Mucosa of descending colon (tissue), 3 donors: ENCODE measurements around the gene SPATS2. TPM values are rescaled to one million over a fixed set of nuclear protein-coding genes. Genes with fewer than 3 reads are reported as not detected.

Source experiments
- ATAC-seq: fragments of 200-7000 bp; cut with Tn5 transposase; one replicate; pipeline ENCODE4 v1.9.1; 2020; ENCODE audit warnings: mild to moderate bottlenecking, moderate library complexity
- DNase-seq, 3 donors: peaks; one replicate each; pipeline ENCODE4 v3.0.0-alpha.2; 2020
- H3K36me3 ChIP-seq: fragments of 200-600 bp; one replicate; pipeline ENCODE4 v1.8.0; 2021; ENCODE audit warnings: low read depth, mild to moderate bottlenecking
- H3K4me1 ChIP-seq: fragments of 200-600 bp; one replicate; pipeline ENCODE4 v1.8.0; 2021; ENCODE audit warnings: low read depth, mild to moderate bottlenecking
- H3K4me3 ChIP-seq: fragments of 200-600 bp; one replicate; pipeline ENCODE4 v1.8.0; 2021; ENCODE audit warnings: mild to moderate bottlenecking
- H3K9me3 ChIP-seq: fragments of 200-600 bp; one replicate; pipeline ENCODE4 v1.8.0; 2021; ENCODE audit warnings: mild to moderate bottlenecking
- intact Hi-C, 2 donors: fragments of 100-400 bp; cut with DNase I in 1 of 2; cut with micrococcal nuclease in 1 of 2; formaldehyde crosslinking; loops; one replicate each; pipeline versions ENCODE4 v1.11.0 to v1.11.1; 2022; cut with DNase I, micrococcal nuclease
- total RNA-seq, 3 donors: library from RNA; stranded (reverse); fragmentation: NEBNext Ultra II Directional in 2 of 3; extraction: Animal tissue kit (Norgen Biotek cat#: 25700) in 2 of 3; gene quantifications; one replicate each; pipeline versions ENCODE4 v1.2.1 to v1.2.4, GENCODE V29; 2021 to 2023
- TF ChIP-seq, protein P1 (sequence below): fragments of 200-600 bp; IDR thresholded peaks from one replicate; pipeline ENCODE4 v1.8.0; 2022; ENCODE audit warnings: antibody characterized with exemption, mild to moderate bottlenecking
- donor health status: DM: no; HTN: no; CAD: no; lungs with moderate emphysema.
- donor health status: DM: no; HTN: no; CAD: no.
- donor health status: DM: no; HTN: yes; CAD: no.

SPATS2 gene
- total RNA-seq, 3 donors from 2014 or later = 15.0 to 19.8 (median 18.3) TPM

DNA sequence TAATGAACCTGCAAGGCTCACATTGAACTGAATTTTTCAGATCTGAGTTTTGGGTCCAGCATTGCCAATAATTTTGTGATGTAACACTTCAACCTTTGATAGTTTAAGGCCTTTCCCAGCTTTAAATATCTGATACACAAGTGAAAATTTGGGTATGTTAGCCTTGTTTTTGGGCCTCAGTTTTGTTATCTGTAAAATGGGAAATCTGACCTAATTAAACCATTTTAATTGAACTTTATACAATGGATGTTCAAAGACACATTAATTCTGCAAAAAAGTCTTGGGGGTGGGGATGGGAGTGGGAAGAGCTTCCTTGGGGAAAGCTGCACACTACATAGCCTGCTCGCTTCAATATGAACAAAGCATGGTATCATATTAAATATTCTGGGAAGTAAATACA is 5.2 kb upstream of the SPATS2 start:
- Histone ChIP-seq H3K9me3 (no peaks in the 10 kb centered on the region), H3K4me1 (peaks cover 5% of the 10 kb centered on the region), H3K4me3 (no peak overlapping the region), H3K36me3 (no peaks in the 10 kb centered on the region)
- no peak for ATAC-seq
- intact Hi-C loops = no loop called here
- TF ChIP-seq, protein P1, sequence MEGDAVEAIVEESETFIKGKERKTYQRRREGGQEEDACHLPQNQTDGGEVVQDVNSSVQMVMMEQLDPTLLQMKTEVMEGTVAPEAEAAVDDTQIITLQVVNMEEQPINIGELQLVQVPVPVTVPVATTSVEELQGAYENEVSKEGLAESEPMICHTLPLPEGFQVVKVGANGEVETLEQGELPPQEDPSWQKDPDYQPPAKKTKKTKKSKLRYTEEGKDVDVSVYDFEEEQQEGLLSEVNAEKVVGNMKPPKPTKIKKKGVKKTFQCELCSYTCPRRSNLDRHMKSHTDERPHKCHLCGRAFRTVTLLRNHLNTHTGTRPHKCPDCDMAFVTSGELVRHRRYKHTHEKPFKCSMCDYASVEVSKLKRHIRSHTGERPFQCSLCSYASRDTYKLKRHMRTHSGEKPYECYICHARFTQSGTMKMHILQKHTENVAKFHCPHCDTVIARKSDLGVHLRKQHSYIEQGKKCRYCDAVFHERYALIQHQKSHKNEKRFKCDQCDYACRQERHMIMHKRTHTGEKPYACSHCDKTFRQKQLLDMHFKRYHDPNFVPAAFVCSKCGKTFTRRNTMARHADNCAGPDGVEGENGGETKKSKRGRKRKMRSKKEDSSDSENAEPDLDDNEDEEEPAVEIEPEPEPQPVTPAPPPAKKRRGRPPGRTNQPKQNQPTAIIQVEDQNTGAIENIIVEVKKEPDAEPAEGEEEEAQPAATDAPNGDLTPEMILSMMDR = no peak
- DNase-seq = no peak

DNA sequence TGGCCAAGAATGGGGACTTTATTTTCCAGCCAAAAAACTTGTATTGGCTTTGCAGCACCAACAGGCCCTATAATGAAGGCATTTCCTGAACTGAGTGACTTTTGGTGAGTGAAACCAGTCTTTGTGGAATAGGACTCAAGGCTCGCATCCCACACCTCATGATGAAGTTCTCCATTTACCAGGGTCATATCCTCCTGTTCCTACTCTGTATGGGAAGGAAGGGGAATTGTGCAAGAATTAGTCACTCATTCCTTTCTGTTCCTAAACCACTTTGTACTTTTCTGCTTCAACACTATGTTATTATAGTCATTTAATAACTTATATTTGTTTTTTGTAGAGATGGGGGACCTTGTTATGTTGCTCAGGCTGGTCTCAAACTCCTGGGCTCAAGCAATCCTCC is 2.3 kb upstream of the SPATS2 start:
- intact Hi-C loops = no loop called here
- H3K4me1 ChIP-seq = peaks cover 5% of the 10 kb centered on the region
- H3K9me3 ChIP-seq = no peaks in the 10 kb centered on the region
- no peak for DNase-seq
- no peaks in the 10 kb centered on the region for H3K36me3 ChIP-seq
- TF ChIP-seq, protein P1 = no peak
- ATAC-seq = no peak
- H3K4me3 ChIP-seq = no peak overlapping the region

DNA sequence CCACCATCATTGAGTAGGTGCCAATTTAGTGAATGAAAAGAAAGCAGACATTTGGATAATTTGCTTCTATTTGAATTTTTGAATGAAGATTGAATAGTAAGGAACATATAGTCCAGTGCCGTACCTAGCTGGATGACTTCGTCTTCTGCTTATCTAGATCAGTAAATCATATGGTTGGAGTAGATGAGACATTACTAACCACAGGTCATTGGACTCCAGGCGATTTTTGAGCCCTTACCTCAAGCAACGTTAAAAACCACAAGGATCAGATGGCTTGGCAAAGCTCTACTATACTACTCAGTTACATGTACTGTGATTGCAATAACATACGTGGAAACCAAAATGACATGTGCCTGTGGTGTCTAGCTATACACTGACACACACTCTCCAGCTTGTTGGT is 1.7 kb upstream of the SPATS2 start:
- no peaks in the 10 kb centered on the region for H3K9me3 ChIP-seq
- intact Hi-C loops = no loop called here
- DNase-seq (no peak), ATAC-seq (no peak)
- H3K36me3 ChIP-seq = no peaks in the 10 kb centered on the region
- no peak overlapping the region for H3K4me3 ChIP-seq
- TF ChIP-seq, protein P1 = no peak
- H3K4me1 ChIP-seq = peaks cover 5% of the 10 kb centered on the region

DNA sequence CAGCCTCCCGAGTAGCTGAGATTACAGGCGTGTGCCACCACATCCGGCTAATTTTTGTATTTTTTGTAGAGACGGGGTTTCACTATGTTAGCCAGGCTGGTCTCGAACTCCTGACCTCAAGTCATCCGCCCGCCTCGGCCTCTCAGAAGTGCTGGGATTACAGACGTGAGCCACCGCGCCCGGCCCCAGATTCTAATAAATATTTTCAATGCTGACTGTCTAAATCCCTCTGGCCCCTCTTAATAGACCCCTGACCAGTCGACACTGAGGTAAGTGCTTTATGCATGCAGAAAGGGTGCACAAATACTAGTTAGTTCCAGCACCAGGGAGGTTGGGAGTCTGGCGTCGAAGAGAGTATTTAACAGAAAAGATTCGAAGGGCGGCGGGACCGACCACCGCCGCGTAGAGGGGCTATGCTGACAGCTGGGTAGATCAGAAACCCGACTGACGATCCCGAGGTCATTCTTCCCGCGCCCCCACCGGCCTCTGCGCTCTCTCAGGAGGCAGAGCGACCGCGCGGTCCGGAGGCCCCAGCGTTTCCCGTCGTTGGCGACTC is 1.1 kb upstream of the SPATS2 start:
- peak in 1 of 3 donors; percentile 47 for DNase-seq
- peaks cover 5% of the 10 kb centered on the region for H3K4me1 ChIP-seq
- intact Hi-C loops = no loop called here
- TF ChIP-seq, protein P1 = no peak
- H3K4me3 ChIP-seq = peak overlapping the region; percentile 62
- peak; percentile 33 for ATAC-seq
- no peaks in the 10 kb centered on the region for H3K9me3 ChIP-seq
- H3K36me3 ChIP-seq = no peaks in the 10 kb centered on the region

DNA sequence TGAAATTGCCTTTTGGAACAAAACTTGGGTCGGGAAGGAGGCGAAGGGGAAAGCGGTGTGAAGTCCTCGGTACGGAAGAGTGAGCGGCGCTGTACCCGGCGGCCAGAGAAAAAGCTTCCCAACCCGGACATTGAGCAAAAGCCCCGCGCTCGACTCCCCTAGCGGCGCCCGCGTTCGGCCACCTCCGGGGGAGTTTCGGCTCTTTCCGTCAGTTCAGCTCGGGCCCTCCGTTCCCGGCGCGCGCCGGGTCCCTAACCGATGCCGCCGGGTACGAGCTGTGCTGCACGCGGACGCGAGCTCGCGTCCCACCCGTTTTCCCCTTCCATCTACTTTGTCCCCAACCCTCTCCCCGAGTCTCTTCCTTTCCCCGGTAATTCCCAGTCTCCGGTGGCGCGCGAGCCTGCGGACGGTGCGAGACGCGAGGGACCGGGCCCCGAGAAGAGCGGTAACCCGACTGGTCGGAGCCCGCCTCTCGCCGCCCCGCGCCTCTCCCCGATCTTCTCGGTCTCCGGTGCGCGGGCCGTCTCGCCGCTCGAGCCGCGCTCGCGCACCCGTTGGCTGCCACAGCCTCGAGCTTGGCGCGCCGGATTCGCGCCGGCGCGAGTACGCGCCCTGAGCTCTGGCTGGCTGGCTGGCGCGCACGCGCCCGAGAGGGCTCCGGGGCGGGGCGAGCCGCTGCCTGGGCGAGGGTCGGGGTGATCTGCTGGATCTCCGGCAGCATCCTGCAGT is 446 bp upstream of the SPATS2 start:
- Histone ChIP-seq H3K9me3 (no peaks in the 10 kb centered on the region), H3K36me3 (no peaks in the 10 kb centered on the region), H3K4me1 (peaks cover 5% of the 10 kb centered on the region), H3K4me3 (peak overlapping the region; percentile 62)
- peak; percentile 93 for ATAC-seq
- intact Hi-C loops = no loop called here
- DNase-seq = peak; percentile 89 to 95 (median 90)
- TF ChIP-seq, protein P1 = no peak
